ENCODE measurements around the gene FLVCR2. TPM values are rescaled to one million over a fixed set of nuclear protein-coding genes. Genes with fewer than 3 reads are reported as not detected.
"Not testable (repeated sequence)": the region's sequence is repeated elsewhere in the genome, so short reads cannot be mapped to it uniquely, and the experiment has no call there.

FLVCR2 gene
- total and polyA plus RNA-seq, 2 experiments from 2014 or later: 1.8 to 1.9 TPM

GRCh38 chr14:75591331-75591946 lies 13.0 kb downstream of the FLVCR2 start:
- Histone ChIP-seq H3K27me3 (no peaks in the 10 kb centered on the region), H3K4me3 (no peak overlapping the region), H3K27ac (no peak overlapping the region), H3K36me3 (no peaks in the 10 kb centered on the region), H3K4me1 (ENCODE audit: low read depth) (peaks cover 3% of the 10 kb centered on the region), H3K9me3 (ENCODE audit: low read depth) (no peaks in the 10 kb centered on the region)
- TF ChIP-seq, protein P1, sequence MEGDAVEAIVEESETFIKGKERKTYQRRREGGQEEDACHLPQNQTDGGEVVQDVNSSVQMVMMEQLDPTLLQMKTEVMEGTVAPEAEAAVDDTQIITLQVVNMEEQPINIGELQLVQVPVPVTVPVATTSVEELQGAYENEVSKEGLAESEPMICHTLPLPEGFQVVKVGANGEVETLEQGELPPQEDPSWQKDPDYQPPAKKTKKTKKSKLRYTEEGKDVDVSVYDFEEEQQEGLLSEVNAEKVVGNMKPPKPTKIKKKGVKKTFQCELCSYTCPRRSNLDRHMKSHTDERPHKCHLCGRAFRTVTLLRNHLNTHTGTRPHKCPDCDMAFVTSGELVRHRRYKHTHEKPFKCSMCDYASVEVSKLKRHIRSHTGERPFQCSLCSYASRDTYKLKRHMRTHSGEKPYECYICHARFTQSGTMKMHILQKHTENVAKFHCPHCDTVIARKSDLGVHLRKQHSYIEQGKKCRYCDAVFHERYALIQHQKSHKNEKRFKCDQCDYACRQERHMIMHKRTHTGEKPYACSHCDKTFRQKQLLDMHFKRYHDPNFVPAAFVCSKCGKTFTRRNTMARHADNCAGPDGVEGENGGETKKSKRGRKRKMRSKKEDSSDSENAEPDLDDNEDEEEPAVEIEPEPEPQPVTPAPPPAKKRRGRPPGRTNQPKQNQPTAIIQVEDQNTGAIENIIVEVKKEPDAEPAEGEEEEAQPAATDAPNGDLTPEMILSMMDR (IDR thresholded peaks at IDR 0.05; ENCODE audit: low read depth, low read length): peak; percentile 5
- no peak for DNase-seq (ENCODE audit: low read depth in 1 of 2, low spot score in 1 of 2)

- H3K9me3 ChIP-seq (ENCODE audit: low read depth): no peaks in the 10 kb centered on the region
- DNase-seq (ENCODE audit: low read depth in 1 of 2, low spot score in 1 of 2): no peak
Observed at GRCh38 chr14:75591987-75592575, 13.7 kb downstream of the FLVCR2 start.

GRCh38 chr14:75595226-75595625 lies 16.8 kb downstream of the FLVCR2 start:
- no peaks in the 10 kb centered on the region for H3K27me3 ChIP-seq
- H3K4me3 ChIP-seq: no peak overlapping the region
- H3K4me1 ChIP-seq (ENCODE audit: low read depth): no peaks in the 10 kb centered on the region
- H3K27ac ChIP-seq: no peak overlapping the region
- no peaks in the 10 kb centered on the region for H3K36me3 ChIP-seq
- TF ChIP-seq, protein P1 (IDR thresholded peaks at IDR 0.05; ENCODE audit: low read depth, low read length): no peak
- H3K9me3 ChIP-seq (ENCODE audit: low read depth): no peaks in the 10 kb centered on the region
- DNase-seq (ENCODE audit: low read depth in 1 of 2, low spot score in 1 of 2): no peak

More at GRCh38 chr14:75591987-75592575, 13.7 kb downstream of the FLVCR2 start:
- Histone ChIP-seq H3K4me3 (no peak overlapping the region), H3K36me3 (no peaks in the 10 kb centered on the region), H3K27ac (no peak overlapping the region), H3K4me1 (ENCODE audit: low read depth) (peaks cover 3% of the 10 kb centered on the region), H3K27me3 (no peaks in the 10 kb centered on the region)
- TF ChIP-seq, protein P1 (IDR thresholded peaks at IDR 0.05; ENCODE audit: low read depth, low read length): no peak

- no peak for DNase-seq (ENCODE audit: low read depth in 1 of 2, low spot score in 1 of 2)
- Histone ChIP-seq H3K27me3 (no peaks in the 10 kb centered on the region), H3K27ac (no peak overlapping the region), H3K4me3 (no peak overlapping the region), H3K9me3 (ENCODE audit: low read depth) (no peaks in the 10 kb centered on the region), H3K36me3 (no peaks in the 10 kb centered on the region), H3K4me1 (ENCODE audit: low read depth) (no peaks in the 10 kb centered on the region)
- TF ChIP-seq, protein P1 (IDR thresholded peaks at IDR 0.05; ENCODE audit: low read depth, low read length): no peak
Observed at GRCh38 chr14:75597149-75597548, 18.7 kb downstream of the FLVCR2 start.

- DNase-seq (ENCODE audit: low read depth in 1 of 2, low spot score in 1 of 2); H3K4me1 ChIP-seq (ENCODE audit: low read depth); H3K27ac ChIP-seq; H3K4me3 ChIP-seq; H3K27me3 ChIP-seq; H3K9me3 ChIP-seq (ENCODE audit: low read depth); H3K36me3 ChIP-seq: not testable (repeated sequence)
Observed at GRCh38 chr14:75600100-75600499, 21.7 kb downstream of the FLVCR2 start.

- H3K9me3 ChIP-seq (ENCODE audit: low read depth); H3K4me1 ChIP-seq (ENCODE audit: low read depth); H3K36me3 ChIP-seq; H3K27ac ChIP-seq; DNase-seq (ENCODE audit: low read depth in 1 of 2, low spot score in 1 of 2); H3K4me3 ChIP-seq; H3K27me3 ChIP-seq: not testable (repeated sequence)
Observed at GRCh38 chr14:75601061-75601460, 22.6 kb downstream of the FLVCR2 start.

Data from cardiac muscle cell (in vitro differentiated cells and primary cell).